NCI-H187 treated with DMSO at 0.1 percent for 48 hours (cell line): ENCODE measurements around the gene EFEMP1.
"Not testable (repeated sequence)": the region's sequence is repeated elsewhere in the genome, so short reads cannot be mapped to it uniquely, and the experiment has no call there.

Experiments
- DNase-seq: peaks from one replicate; lab custom pipeline; 2025; lab: John Stamatoyannopoulos, UW

EFEMP1 gene

DNA sequence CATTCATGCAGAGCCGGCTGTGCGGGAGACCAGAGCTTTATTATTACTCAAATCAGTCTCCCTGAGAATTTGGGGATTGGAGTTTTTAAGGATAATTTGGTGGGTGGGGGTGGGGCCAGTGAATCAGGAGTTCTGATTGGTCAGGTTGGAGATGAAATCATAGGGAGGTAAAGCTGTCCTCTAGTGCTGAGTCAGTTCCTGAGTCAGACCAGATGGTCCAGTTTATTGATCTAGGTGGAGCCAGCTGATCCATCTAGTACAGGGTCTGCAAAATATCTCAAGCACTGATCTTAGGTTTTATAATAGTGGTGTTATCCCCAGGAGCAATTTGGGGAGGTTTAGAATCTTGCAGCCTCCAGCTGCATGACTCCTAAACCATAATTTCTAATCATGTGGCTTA, 96.2 kb downstream of the EFEMP1 start:
- DNase-seq: not testable (repeated sequence)

DNA sequence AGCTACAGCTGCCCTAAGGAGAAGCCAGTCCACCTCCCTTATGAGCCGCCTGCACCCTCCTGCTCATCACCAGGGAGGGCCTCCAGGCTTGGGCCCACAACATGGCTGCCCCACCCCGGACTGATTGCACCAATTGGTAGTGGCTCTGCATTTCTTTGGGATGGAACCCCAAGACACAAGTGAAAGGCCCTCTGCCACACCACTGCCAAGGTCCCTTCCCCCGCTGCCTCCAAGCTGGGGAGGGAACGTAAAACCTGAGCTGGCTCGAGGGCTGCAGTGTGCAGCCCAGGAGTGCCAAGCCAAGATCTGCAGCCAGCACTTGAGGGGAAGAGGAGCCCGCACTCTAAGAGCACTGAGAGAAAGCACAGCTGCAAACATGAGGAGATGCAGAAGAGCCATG, 97.3 kb downstream of the EFEMP1 start:
- DNase-seq: no peak

DNA sequence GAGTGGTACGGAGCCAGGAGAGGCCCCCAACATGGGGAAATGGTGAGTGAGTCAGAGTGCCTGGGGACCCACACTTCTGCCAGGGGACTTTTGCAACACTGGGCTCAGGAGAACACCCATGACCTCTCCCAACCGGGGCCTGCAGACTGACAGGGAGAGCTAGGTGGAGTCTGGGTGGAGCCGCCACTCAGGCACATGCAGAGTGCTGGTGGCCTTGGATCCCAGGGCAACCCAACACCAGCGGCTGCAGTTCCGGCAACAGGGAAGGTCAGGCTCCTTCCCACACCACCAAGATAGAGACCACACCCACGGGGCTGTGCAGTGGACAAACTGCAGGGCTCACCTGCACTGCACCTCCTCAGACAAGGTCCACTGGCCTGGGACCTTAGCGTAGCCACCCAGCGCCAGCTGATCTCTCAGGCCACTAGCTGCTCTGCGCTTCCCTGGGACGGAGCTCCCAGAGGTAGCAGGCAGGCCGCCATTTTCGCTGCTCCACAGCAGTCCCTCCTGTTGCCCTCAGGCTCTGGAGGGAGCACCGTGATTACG, 99.0 kb downstream of the EFEMP1 start:
- no peak for DNase-seq
